Sigmoid colon (tissue), 4 donors: Measurements from ENCODE around the gene PCNX1.
"Not testable (repeated sequence)": the region's sequence is repeated elsewhere in the genome, so short reads cannot be mapped to it uniquely, and the experiment has no call there.

Experiments
- CTCF ChIP-seq, 4 experiments: fragments of 450-650 bp in 3 of 4; fragments of 200-600 bp in 1 of 4; IDR thresholded peaks; one replicate each; pipeline ENCODE4 v1.5.1; 2016 to 2019; ENCODE audit warnings: antibody characterized with exemption in 4 of 4, mild to moderate bottlenecking in 3 of 4, moderate library complexity in 2 of 4
- POLR2AphosphoS5 ChIP-seq, 4 donors: sonication (generic); formaldehyde crosslinking; IDR thresholded peaks; one replicate each; pipeline ENCODE4 v1.6.1; 2017; ENCODE audit warnings: antibody characterized with exemption in 4 of 4

- TF ChIP-seq POLR2AphosphoS5, CTCF (IDR thresholded peaks at IDR 0.05): not testable (repeated sequence)
Measured at GRCh38 chr14:70880888-70881287, 26.4 kb upstream of the PCNX1 start.
